Uterus (tissue), 2 donors: ENCODE measurements around the gene TRPM4.

Experiments used
- CTCF ChIP-seq, 4 experiments: fragments of 200-600 bp in 2 of 4; fragments of 450-650 bp in 2 of 4; sonication (generic) in 2 of 4; IDR thresholded peaks; one replicate each; pipeline ENCODE4 v1.5.1; 2016 to 2019; ENCODE audit warnings: antibody characterized with exemption in 4 of 4, mild to moderate bottlenecking in 2 of 4, moderate library complexity in 1 of 4
- POLR2A ChIP-seq, 2 donors: fragments of 450-650 bp; IDR thresholded peaks; one replicate each; pipeline ENCODE4 v1.6.1; 2016; ENCODE audit warnings: antibody characterized with exemption in 2 of 2, mild to moderate bottlenecking in 1 of 2, moderate library complexity in 1 of 2

DNA sequence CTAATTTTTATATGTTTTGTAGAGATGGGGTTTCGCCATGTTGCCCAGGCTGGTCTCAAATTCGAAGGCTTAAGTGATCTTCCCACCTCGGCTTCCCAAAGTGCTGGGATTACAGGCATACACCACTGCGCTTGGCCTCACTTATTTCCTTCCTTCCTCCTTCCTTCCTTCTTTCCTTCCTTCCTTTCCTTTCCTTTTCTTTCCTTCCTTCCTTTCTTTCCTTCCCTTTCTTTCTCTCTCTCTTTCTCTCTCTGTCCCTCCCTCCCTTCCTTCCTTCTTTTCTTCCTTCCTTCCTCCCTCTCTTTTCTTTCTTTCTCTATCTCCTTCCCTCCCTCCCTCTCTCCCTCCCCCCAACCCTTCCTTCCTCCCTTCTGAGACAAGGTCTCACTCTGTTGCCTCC is 36.8 kb downstream of the TRPM4 start:
- TF ChIP-seq POLR2A (IDR thresholded peaks at IDR 0.05) (no peak), CTCF (IDR thresholded peaks at IDR 0.05) (no peak)
